Activated CD4-positive, alpha-beta T cell treated with anti-CD3 and anti-CD28 coated beads, Interleukin-2, amount 50 U/mL, for 48 hours (primary cell): ENCODE measurements around the gene WDR44.
"Not testable (repeated sequence)": the region's sequence is repeated elsewhere in the genome, so short reads cannot be mapped to it uniquely, and the experiment has no call there.

Source experiments
- DNase-seq, 2 experiments: peaks; one replicate each; pipeline ENCODE4 v3.0.0-alpha.2; 2020

WDR44 gene

GRCh38 chrX:118484216-118484903 is 138.5 kb downstream of the WDR44 start:
- DNase-seq: no peak

GRCh38 chrX:118486693-118487092 is 140.8 kb downstream of the WDR44 start:
- not testable (repeated sequence) for DNase-seq

GRCh38 chrX:118493016-118493415 is 147.1 kb downstream of the WDR44 start:
- no peak for DNase-seq

- no peak for DNase-seq
These were observed 147.9 kb downstream of the WDR44 start for GRCh38 chrX:118493653-118494297.

- peak; percentile 73 to 82 for DNase-seq
These were observed 149.4 kb downstream of the WDR44 start, which contains the start of gene DOCK11 for GRCh38 chrX:118495061-118495921. TSS of gene DOCK11 (plus strand) at chrX:118495815. CDS start at chrX:118495972, 157 bp downstream.

- DNase-seq: peak; percentile 68 to 70
These were observed 150.3 kb downstream of the WDR44 start for GRCh38 chrX:118495958-118496762.

- no peak for DNase-seq
These were observed 150.8 kb downstream of the WDR44 start for GRCh38 chrX:118496763-118497079.

GRCh38 chrX:118497180-118497818 is 151.4 kb downstream of the WDR44 start:
- DNase-seq: no peak

GRCh38 chrX:118498351-118498750 is 152.4 kb downstream of the WDR44 start:
- no peak for DNase-seq

- DNase-seq: no peak
These were observed 152.8 kb downstream of the WDR44 start for GRCh38 chrX:118498755-118499154.

- no peak for DNase-seq
These were observed 153.4 kb downstream of the WDR44 start for GRCh38 chrX:118499295-118499694.
